HG03108 (cell line): ENCODE data around the gene RUNX3.

ENCODE experiments used
- ATAC-seq: cut with Tn5 transposase; IDR thresholded peaks from one replicate; pipeline ENCODE4 v1.9.1; 2021; ENCODE audit warnings: moderate library complexity; ENCODE audit not compliant: unreplicated experiment

RUNX3 gene

DNA sequence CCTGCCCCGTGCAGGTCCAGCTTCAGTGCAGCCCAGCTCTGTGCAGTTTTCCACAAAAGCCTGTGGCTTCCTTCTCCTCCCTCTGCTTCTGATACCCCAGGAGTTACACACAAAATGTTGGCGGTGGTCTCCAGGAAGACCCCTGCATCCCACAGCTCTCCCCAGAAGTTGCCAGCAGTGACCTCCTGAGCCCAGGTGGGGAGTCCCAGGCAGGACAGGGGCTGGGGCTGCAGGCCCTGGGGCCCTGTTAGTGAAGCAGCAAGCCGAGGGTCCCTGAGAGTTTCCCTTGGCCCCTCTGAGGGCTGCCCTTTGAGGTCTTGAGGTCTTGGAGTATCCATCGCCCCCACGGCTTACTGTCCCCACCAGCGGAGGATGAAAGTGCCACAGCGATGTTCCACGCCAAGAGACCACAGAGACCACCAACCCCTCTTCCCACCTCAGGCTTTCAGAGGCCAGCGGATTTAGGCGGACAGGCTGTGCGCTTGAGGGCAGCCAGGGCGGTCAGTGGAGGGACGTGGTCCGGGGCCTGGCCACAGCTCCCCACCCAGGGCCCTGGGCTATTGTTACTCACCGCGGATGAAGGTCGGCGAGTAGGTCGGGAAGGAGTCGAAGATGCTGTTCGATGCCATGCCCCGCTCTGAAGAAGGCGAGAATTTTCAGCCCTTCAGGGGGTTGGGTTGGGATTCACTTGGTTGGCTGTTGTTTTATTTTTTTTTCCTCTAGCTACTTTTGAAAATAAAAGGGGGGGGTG, 34.0 kb upstream of the RUNX3 start:
- ATAC-seq: no peak

DNA sequence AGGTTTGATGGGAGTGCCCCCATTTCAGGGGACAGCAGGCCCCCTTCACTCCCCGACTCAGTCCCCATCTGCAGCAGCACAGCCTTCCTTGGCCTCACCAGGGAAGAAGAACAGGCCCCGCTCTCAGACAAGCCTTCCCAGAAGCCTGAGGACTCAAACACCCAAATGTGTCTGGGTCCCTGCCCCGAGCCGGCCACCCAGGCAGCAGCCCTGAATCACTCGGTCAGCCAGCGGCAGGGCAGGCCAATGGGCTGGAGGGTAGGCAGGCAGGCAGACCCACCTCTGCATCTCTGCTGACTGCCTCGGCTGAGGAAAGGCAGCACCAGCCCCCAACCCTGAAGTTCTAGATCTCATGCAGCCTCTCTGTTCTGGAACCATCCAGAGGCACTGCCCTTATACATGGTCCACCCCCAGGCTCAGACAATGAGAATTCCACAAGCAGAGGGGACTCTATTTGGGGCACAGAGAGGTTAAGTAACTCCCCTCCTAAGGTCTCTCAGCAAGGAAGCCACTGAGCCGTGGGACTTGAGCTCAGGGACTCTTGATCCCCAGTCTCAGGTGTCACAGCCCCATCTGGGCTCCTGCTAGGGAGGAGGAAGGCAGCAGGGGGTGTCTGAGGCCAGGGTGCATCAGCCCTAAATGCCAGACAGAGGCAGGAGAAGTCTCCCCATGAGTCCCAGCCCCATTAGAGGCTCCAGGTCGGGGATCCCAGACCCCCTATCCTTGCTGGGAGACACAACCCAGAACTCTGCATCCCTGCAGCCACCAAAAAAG, 33.2 kb upstream of the RUNX3 start:
- ATAC-seq: no peak

DNA sequence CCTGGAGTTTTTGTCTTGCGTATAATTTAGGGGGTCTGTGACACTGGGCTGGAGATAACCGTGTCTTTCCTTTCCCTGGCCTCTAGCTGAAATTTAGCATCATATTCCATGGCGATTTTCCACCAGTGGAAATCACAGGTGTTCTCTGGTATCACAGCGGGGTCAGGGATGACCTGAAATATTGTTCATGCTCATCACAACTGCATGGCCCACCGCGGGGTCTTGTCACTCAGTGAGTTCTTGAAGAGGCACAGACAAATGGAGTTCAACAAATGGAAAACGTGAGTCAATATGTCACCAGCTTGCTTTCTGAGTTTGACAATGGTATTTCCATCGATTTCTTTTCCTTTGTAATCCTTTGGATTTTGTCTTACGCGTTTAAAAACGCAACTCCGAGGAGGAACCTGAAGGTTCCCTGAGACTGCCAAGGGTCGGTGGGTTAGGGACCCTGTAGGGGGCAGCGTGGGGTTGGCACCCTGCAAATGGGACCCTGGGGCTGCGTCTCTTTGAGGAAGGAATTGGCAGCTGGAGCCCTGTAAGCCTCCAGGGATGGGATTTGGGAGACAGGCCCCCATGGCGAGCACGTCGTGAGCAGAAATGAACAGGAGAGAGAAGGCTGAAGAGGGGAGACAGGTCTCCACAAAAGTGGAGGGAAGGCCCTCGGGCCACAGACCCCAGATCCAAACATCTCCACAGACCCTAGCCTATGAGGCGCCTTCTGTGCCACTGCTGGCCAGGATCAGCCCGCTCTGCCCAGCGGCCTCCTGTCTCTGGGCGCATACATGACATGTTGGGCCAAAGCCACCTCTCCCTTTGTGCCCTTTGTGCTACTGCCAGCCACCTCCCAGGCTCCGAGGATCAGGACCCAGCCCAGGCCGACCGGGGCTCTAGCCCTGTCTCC, 32.1 kb upstream of the RUNX3 start:
- no peak for ATAC-seq

DNA sequence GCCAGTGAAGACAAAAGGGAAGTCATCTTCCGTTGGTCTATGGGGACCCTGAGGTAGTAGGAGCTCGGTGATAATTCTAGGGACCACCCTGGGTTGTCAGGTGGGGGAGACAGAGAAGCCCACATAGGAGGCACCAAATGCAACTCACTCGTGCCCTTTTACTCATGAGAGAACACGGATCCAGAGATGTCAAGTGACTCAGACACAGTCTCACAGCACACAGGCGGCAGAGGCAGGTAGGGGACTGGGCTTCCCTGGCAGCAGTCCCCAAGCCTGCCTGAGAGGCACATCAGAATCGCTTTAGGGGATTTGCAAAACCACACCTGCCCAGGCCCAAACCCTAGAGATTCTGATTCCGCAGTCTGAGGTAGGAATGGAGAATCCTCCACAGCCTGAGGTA, 31.3 kb upstream of the RUNX3 start:
- no peak for ATAC-seq

DNA sequence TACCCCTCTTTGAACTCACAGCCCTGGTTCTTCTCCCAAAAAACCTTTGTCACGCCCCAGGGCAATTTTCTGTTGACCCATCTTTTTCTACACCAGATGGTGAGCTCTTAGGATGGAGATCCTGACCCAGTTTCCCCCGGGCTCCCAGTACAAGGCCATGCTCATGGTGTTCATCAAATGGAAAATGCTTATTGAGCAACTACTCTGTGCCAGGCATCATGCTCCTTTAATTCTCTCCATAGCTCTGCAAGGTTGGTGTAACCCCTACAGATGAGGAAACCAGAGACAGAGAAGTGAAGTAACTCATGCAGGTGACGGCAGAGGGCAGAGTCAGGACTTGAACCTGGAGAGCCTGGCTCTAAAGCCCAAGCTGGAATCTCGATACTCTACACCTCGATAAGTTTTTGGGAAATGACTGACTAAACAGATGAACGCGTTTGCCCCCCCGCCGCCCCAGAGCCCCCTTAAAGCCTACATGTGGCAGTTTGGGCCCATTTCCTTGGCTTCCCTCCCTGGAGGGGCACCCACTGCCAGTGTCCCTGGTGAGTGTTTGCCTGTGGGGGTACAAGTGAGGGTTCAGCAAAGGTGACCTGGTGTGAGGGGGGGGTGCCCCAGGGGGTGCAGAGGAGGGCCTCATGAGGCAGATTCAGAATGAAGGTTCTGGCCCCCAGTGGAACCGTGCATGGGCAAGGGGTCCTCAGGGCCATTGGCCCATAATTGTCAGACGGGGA, 30.2 kb upstream of the RUNX3 start:
- no peak for ATAC-seq

DNA sequence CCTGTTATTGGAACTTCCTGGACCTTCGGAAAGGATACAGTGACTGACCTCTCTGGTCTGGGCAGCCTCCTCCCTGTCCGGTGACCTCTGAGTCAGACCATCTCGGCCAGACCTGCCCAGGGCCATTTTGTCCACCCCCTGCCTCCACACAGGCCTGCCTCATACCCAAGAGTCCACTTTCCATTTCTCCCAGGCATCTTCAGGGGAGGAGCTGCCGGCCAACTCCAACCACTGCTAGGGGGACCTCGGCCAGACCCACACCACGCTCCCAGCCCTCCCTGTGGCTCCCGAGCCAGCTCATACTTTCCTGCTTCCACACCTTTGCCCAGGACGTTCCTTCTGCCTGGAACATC, 29.5 kb upstream of the RUNX3 start:
- ATAC-seq: no peak

DNA sequence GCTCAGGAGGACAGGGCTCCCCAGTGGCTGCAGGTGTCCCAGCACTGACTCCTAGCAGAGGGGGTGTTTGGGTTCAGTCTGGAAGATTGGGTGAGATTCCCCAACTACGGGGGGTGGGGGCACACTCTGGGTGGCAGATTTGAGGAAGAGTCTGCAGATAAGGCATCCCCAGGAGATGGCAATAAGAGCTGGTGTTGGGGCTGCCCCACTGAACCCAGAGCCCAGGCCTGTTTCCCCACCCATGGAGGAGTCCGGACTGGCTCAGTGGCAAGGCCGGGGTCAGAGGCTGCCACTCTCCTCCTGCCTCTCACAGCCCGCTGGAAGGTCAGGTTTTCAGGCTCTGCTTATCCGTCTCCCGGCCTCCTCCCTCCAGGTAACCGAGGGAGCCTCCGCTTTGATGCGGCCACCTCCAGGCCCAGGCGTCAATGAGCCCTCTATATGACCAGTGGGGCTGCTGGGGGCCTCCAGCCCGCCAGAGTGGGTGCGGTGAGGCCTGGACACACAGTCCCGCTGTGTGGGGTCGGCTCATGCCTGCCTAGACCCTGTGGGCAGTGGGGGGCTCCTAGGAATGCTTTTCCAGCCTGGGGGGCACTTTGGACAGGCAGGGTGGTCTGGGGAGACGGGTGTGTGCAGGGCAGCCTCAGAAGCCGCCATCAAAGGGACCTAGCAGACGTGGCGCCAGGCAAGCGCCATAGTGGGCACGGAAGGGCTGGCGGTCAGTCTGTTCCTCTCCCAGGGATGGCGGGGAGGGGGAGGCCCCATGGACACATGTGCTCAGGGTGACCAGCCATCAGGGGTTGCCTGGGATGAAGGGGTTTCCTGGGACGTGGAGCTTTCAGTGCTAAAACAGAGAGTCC, 28.9 kb upstream of the RUNX3 start:
- no peak for ATAC-seq

DNA sequence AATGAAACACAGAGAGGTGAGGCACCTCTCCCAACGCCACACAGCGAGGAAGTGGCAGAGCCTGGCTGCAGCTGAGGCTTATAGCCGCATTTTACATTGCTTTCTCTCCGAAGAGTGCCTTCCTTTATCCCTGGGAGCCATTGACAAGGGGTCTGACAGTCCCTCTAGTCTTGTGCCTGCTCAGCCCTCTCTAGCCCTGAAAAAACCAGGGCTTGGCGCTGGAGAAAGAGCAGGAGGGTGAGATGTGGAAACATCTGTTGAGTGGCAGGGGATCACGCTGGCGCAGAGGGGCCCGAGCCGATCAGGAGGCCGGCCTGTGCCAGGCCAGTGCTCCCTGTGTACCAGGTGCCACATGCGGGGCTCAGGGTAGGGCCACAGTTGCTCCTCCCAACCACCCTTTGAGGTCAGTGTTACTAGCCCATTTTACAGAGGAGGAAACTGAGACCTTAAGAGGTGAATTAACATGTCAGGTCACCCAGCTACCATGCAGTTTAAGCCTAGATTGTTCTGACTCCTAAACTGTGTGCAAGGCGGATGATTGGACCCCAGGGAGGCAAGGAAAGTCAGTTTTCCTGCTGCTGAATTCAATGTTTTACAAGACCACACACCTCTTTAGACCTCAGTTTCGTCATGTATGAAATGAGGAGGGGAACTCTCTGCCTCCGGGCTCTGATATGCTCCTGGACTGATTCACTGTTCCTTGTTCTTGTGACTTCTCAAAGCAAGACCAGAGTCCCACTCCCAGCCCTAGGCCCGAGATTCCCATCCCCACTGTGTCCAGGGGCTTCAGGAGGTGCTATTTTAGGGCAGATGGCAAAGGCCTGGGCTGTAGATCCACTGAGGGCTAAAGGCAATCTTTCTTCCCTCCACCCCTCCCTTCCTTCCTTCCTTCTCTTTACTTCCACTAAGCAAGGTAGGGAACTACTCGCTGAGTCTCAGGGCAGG, 28.0 kb upstream of the RUNX3 start:
- ATAC-seq: no peak

DNA sequence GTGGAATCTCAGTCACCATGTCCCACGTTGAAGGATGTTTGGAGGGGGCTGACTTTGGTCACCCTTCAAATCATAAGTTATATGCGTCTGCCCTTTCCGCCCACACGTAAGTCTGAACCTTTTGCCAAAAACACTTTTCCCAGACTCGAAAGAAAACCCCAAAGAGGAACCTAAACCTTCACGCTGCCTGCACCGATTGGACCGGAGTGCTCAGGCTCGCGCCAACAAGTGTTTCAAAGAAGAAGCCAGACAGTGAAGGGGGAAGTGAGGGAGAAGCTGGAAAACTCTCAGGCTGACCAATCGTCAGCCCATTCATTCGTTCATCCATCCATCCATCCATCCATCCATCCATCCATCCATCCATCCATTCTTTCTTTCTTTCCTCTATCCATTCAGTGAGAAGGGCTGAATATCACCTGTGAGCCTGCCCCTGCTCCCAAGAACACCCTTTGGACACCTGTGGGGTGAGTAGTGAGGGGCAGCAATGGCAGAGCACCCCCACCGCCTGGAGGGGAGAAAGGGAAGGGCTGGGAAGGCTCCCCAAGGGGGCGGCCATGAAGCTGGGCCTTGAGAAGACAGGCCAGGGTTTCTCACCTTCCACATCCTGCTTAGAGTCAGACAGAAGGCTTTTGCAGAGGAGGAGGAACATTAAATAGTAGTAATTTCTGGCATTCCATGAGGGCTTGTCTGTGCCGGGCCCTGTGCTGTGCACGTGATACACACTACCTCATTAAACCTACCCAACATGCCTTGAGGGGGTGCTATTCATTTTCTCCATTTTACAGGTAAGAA, 27.1 kb upstream of the RUNX3 start:
- no peak for ATAC-seq

DNA sequence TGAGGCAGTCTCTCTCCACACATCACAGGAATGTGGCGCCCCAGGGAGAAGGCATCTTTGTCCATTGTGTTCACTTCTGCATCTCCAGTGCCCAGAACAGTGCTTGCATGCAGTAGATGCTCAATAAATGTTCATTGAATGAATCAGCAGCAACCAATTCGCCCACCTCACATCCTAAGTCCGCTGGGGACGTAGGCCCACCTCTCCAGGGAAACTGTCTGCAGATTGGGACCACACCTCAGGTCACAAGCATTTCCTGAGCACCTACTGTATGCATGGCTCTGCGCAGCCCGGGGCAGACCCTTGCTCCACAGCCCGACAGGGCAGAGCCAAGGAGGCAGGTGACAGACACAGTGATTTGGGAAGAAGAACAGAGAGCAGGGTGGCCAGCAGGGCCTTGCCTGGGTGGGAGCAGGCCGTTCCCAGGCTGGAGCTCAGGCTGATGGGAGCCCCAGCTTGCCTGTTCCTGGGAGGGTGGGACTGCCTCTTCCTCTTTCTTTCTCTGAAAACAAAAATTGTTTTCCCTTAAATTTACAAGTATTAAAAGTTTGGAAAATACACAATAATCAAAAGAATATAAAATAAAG, 25.8 kb upstream of the RUNX3 start:
- no peak for ATAC-seq

DNA sequence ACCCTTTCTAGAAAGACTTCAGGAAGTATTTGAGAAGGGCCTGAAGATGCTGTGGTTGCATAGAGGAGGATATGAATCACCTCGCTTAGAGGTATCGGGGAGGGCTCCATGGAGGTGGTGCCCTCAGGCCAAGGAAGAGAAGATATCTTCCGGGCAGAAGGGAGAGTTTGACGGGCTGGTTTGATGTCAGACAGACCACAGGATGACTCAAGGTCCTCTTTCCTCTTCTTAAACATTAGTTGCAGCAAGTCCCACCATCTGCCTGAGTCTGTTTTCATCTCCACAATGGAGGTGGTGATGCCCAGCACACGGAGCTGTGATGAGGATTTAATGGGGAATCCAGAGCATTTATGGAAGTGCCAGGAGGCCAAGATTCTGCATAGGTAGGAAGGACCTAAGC, 25.1 kb upstream of the RUNX3 start:
- ATAC-seq: peak; percentile 45

DNA sequence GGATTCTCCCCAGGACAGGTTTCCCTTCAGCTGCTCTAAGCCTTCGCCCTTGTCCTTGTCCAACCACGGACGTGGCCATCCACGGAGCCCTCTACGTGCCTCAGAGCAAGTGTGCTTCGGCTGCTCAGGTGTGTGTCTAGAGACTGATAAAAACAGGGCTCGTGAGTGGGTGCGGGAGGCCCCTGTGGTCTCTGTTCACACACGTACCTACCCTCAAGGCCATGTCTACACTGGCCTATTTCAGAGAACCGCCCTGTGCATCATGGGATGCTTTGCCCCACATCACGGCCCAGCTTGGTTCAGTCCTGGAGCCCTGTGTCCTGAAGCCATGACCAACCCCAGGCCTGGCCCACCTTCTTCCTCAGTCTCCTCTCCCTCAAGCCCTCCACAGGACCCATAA, 24.6 kb upstream of the RUNX3 start:
- ATAC-seq: no peak

DNA sequence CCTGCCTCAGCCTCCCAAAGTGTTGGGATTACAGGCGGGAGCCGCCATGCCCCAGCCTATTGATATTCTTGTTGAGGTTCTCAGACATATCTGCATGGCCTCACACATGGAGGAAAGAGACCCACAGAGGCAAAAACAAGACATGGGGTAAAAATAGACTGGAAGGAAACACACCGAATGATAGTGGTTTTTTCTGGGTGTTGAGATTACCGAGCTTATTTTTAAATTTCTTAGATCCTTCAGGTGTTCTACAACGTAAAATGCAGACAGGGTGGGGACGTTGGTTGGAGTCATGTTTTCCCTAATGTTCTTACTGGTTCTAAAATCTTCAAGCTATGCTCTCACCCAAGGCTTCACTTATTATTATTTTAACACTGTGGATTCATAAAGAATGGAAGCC, 23.9 kb upstream of the RUNX3 start:
- ATAC-seq: no peak

DNA sequence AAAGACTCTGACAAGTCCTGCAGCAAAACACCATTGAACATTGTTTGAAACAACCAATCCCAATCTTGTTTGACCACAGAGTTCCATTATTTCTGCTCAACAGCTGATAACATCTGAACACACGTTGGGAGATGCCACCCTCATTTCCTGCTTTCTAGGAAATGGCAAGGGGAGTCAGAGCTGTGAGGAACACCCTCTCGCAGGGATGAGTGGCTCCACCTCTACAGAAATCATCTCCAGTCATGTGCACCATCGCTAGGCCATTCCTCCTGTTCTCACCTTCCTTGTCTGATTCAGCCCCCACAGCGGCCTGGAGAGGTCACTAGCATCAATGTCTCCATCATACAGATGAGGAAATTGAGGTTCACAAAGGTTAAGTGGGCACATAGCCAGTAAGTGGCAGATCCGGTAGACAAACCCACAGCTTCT, 22.4 kb upstream of the RUNX3 start:
- ATAC-seq: no peak

DNA sequence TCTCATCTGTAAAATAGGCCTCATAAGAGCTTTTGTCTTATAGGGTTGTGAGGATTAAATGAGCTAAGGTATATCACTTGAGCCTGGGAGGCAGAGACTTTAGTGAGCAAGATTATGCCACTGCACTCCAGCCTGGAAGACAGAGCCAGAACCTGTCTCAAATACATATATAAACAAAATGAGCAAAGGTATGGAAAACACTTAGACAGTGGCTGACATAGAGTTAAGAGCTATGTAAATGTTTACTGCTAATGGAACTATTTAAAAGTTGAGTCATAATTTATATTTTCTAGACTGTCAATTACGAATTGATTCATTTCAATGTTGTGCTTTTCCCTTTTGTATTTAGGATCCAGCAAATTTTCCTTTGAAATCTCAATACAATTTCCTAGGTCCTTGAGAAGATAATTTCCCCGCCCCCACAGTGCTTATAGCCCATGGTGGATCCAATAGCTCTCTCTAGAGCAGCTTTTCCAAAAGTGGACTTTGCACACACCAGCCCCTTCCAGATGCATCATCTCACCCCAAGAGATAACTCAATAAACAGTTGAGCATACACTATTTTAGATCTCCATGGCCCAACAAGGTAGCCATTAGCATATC, 21.8 kb upstream of the RUNX3 start:
- no peak for ATAC-seq

DNA sequence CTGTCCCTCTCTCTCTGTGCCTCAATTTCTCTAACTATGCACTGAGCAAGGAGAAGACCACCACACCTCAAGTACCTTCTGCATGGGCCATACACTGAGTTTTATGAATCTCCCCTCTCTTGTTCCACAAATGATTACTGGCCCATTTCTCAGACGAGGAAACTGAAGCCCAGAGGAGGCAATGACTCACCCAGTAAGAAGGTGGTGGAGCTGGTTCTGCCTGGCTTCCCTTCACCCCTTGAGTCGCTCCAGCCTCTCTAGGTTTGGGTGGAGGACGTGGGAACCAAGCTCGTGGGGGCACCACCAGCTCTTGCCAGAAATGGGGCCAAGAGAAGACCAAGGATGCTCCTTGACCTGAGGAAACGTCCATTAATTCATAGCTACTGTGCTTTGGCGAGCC, 21.3 kb upstream of the RUNX3 start:
- no peak for ATAC-seq

DNA sequence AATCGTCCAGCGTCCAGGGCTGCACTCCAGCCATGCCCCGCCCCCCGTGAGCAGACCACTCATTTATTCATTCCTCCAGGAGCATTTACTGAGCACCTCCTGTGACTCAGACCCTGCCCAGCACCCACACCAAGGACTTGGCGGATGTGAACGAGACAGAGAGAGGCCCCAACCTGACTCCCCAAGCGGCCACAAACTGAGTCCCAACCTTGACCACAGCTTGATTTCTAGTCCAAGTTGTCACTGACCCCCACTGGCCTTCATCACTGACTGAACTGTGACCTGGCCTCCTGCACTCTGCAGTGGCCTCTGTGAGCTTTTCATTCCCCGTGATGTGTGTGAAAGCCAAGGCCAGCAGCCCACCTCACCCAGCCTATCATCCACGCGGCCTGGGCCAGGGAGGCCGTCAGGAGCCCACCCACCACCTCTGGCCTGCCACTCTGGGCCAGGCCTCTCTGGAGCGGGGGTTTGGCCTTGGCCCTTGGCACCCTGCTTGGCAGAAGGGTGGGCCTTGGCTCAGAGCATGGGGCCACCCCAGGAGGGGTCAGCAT, 19.3 kb upstream of the RUNX3 start:
- no peak for ATAC-seq
